ENCODE data around the gene DXO. TPM values are rescaled to one million over a fixed set of nuclear protein-coding genes. Genes with fewer than 3 reads are reported as not detected.
A peak's percentile ranks its signal among the peaks of the same experiment; 100 is the strongest.

DXO gene
- total RNA-seq, 6 experiments from 2014 or later: 9.8 to 14.6 (median 12.1) TPM

- no peak for TF ChIP-seq POLR2A (IDR thresholded peaks at IDR 0.05)
- TF ChIP-seq, protein P1, sequence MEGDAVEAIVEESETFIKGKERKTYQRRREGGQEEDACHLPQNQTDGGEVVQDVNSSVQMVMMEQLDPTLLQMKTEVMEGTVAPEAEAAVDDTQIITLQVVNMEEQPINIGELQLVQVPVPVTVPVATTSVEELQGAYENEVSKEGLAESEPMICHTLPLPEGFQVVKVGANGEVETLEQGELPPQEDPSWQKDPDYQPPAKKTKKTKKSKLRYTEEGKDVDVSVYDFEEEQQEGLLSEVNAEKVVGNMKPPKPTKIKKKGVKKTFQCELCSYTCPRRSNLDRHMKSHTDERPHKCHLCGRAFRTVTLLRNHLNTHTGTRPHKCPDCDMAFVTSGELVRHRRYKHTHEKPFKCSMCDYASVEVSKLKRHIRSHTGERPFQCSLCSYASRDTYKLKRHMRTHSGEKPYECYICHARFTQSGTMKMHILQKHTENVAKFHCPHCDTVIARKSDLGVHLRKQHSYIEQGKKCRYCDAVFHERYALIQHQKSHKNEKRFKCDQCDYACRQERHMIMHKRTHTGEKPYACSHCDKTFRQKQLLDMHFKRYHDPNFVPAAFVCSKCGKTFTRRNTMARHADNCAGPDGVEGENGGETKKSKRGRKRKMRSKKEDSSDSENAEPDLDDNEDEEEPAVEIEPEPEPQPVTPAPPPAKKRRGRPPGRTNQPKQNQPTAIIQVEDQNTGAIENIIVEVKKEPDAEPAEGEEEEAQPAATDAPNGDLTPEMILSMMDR (IDR thresholded peaks at IDR 0.05): no peak
- H3K27me3 ChIP-seq: no peaks in the 10 kb centered on the region
- 76% methylated on average over 3 of the region's 7 CpGs for WGBS (ENCODE audit: insufficient coverage, low coverage, low lambda C conversion rate, missing lambda C conversion rate)
- peak overlapping the region in 1 of 3 donors; percentile 31 for H3K27ac ChIP-seq
- intact Hi-C loops (cut with DNase I): no loop called here
- no peaks in the 10 kb centered on the region for H3K9me3 ChIP-seq
- H3K4me1 ChIP-seq: peaks cover 0 to 25% (median 8%) of the 10 kb centered on the region in 4 donors
- ATAC-seq: no peak
- peak in 1 of 3 donors; percentile 16 for DNase-seq
- peaks cover 15 to 72% (median 36%) of the 10 kb centered on the region in 4 donors for H3K36me3 ChIP-seq
- no peak overlapping the region for H3K4me3 ChIP-seq
Observed at GRCh38 chr6:31966506-31966905, 5.4 kb downstream of the DXO start.

- Histone ChIP-seq H3K4me1 (peaks cover 0 to 17% (median 8%) of the 10 kb centered on the region in 4 donors), H3K4me3 (no peak overlapping the region), H3K36me3 (peaks cover 15 to 80% (median 39%) of the 10 kb centered on the region in 4 donors), H3K9me3 (no peaks in the 10 kb centered on the region), H3K27me3 (no peaks in the 10 kb centered on the region), H3K27ac (peak overlapping the region in 2 of 3 donors; percentile 25 to 31)
- no peak for TF ChIP-seq POLR2A (IDR thresholded peaks at IDR 0.05)
- TF ChIP-seq, protein P1 (IDR thresholded peaks at IDR 0.05): peak in 2 of 4 donors; percentile 26 to 28
- 54% methylated on average over 9 of the region's 13 CpGs for WGBS (ENCODE audit: insufficient coverage, low coverage, low lambda C conversion rate, missing lambda C conversion rate)
- DNase-seq (peak; percentile 47 to 75 (median 73)), ATAC-seq (peak; percentile 63 to 92 (median 86))
- intact Hi-C loops (cut with DNase I): no loop called here
Observed at GRCh38 chr6:31965700-31966099, 6.2 kb downstream of the DXO start.

GRCh38 chr6:31963921-31964320, 8.0 kb downstream of the DXO start:
- TF ChIP-seq, protein P1 (IDR thresholded peaks at IDR 0.05): no peak
- TF ChIP-seq POLR2A (IDR thresholded peaks at IDR 0.05): no peak
- DNase-seq (no peak), ATAC-seq (no peak)
- no peak overlapping the region for H3K4me3 ChIP-seq
- intact Hi-C loops (cut with DNase I): no loop called here
- no peaks in the 10 kb centered on the region for H3K9me3 ChIP-seq
- whole genome bisulfite sequencing (ENCODE audit: insufficient coverage, low coverage, low lambda C conversion rate, missing lambda C conversion rate): 93% methylated on average over 12 of the region's 19 CpGs
- no peak overlapping the region for H3K27ac ChIP-seq
- peaks cover 15 to 75% (median 42%) of the 10 kb centered on the region in 4 donors for H3K36me3 ChIP-seq
- H3K4me1 ChIP-seq: peaks cover 0 to 21% (median 10%) of the 10 kb centered on the region in 4 donors
- H3K27me3 ChIP-seq: no peaks in the 10 kb centered on the region

- H3K27ac ChIP-seq: no peak overlapping the region
- H3K4me3 ChIP-seq: no peak overlapping the region
- H3K9me3 ChIP-seq: no peaks in the 10 kb centered on the region
- peaks cover 0 to 34% (median 15%) of the 10 kb centered on the region in 4 donors for H3K4me1 ChIP-seq
- intact Hi-C loops (cut with DNase I): no loop called here
- no peak for TF ChIP-seq POLR2A (IDR thresholded peaks at IDR 0.05)
- TF ChIP-seq, protein P1 (IDR thresholded peaks at IDR 0.05): no peak
- 93% methylated on average over 11 of the region's 12 CpGs for WGBS (ENCODE audit: insufficient coverage, low coverage, low lambda C conversion rate, missing lambda C conversion rate)
- DNase-seq (no peak), ATAC-seq (no peak)
- H3K36me3 ChIP-seq: peaks cover 13 to 58% (median 33%) of the 10 kb centered on the region in 4 donors
- H3K27me3 ChIP-seq: no peaks in the 10 kb centered on the region
Observed at GRCh38 chr6:31961616-31962015, 10.3 kb downstream of the DXO start.

Data from right lobe of liver (tissue), 6 donors.